Measurements from ENCODE around the gene ATP8A2.

The ATP8A2 gene

GRCh38 chr13:25958986-25959385 lies 587.2 kb downstream of the ATP8A2 start:
- DNase-seq (ENCODE audit: low spot score) (no peak), ATAC-seq (ENCODE audit: low read depth) (no peak)
- Histone ChIP-seq H3K4me3 (ENCODE audit: severe bottlenecking) (no peak overlapping the region), H3K27ac (ENCODE audit: poor library complexity, severe bottlenecking) (no peak overlapping the region), H3K36me3 (ENCODE audit: low read depth) (no peaks in the 10 kb centered on the region), H3K9me3 (ENCODE audit: severe bottlenecking) (no peaks in the 10 kb centered on the region), H3K4me1 (ENCODE audit: insufficient read depth, poor library complexity, severe bottlenecking) (no peaks in the 10 kb centered on the region), H3K27me3 (ENCODE audit: insufficient read depth, poor library complexity, severe bottlenecking) (no peaks in the 10 kb centered on the region)
- TF ChIP-seq, protein P1, sequence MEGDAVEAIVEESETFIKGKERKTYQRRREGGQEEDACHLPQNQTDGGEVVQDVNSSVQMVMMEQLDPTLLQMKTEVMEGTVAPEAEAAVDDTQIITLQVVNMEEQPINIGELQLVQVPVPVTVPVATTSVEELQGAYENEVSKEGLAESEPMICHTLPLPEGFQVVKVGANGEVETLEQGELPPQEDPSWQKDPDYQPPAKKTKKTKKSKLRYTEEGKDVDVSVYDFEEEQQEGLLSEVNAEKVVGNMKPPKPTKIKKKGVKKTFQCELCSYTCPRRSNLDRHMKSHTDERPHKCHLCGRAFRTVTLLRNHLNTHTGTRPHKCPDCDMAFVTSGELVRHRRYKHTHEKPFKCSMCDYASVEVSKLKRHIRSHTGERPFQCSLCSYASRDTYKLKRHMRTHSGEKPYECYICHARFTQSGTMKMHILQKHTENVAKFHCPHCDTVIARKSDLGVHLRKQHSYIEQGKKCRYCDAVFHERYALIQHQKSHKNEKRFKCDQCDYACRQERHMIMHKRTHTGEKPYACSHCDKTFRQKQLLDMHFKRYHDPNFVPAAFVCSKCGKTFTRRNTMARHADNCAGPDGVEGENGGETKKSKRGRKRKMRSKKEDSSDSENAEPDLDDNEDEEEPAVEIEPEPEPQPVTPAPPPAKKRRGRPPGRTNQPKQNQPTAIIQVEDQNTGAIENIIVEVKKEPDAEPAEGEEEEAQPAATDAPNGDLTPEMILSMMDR (IDR thresholded peaks at IDR 0.05; ENCODE audit: poor library complexity, severe bottlenecking), result no peak

- no peaks in the 10 kb centered on the region for H3K9me3 ChIP-seq (ENCODE audit: severe bottlenecking)
- ATAC-seq (ENCODE audit: low read depth) (no peak), DNase-seq (ENCODE audit: low spot score) (no peak)
- TF ChIP-seq, protein P1 (IDR thresholded peaks at IDR 0.05; ENCODE audit: poor library complexity, severe bottlenecking), result no peak
- H3K27me3 ChIP-seq (ENCODE audit: insufficient read depth, poor library complexity, severe bottlenecking), result no peaks in the 10 kb centered on the region
- no peaks in the 10 kb centered on the region for H3K36me3 ChIP-seq (ENCODE audit: low read depth)
- no peak overlapping the region for H3K4me3 ChIP-seq (ENCODE audit: severe bottlenecking)
- no peaks in the 10 kb centered on the region for H3K4me1 ChIP-seq (ENCODE audit: insufficient read depth, poor library complexity, severe bottlenecking)
- no peak overlapping the region for H3K27ac ChIP-seq (ENCODE audit: poor library complexity, severe bottlenecking)
Observed at GRCh38 chr13:25961294-25961693, 589.5 kb downstream of the ATP8A2 start.

DNA sequence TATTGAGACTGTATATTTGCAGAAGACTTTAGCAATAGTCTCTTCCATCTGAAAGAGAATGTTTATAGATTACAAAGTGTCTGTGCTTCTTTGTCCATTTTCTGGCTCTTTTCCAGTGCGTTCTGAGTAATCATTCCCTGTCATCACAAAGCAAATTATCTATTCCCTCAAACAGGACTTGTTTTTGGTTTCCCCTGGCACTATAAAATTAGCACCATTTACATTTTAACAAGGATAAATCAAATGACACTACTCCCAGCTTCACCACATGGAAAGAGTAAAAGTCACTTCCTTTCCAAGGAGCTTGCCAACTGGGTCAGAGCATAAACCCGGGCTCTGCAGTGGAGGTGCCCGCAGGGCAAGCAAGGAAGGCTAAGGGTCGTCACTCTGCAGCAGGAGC lies 591.9 kb downstream of the ATP8A2 start:
- ATAC-seq (ENCODE audit: low read depth), result no peak
- no peaks in the 10 kb centered on the region for H3K27me3 ChIP-seq (ENCODE audit: insufficient read depth, poor library complexity, severe bottlenecking)
- no peaks in the 10 kb centered on the region for H3K4me1 ChIP-seq (ENCODE audit: insufficient read depth, poor library complexity, severe bottlenecking)
- no peak overlapping the region for H3K27ac ChIP-seq (ENCODE audit: poor library complexity, severe bottlenecking)
- no peak for DNase-seq (ENCODE audit: low spot score)
- no peaks in the 10 kb centered on the region for H3K9me3 ChIP-seq (ENCODE audit: severe bottlenecking)
- TF ChIP-seq, protein P1 (IDR thresholded peaks at IDR 0.05; ENCODE audit: poor library complexity, severe bottlenecking), result no peak
- H3K36me3 ChIP-seq (ENCODE audit: low read depth), result no peaks in the 10 kb centered on the region
- H3K4me3 ChIP-seq (ENCODE audit: severe bottlenecking), result no peak overlapping the region

DNA sequence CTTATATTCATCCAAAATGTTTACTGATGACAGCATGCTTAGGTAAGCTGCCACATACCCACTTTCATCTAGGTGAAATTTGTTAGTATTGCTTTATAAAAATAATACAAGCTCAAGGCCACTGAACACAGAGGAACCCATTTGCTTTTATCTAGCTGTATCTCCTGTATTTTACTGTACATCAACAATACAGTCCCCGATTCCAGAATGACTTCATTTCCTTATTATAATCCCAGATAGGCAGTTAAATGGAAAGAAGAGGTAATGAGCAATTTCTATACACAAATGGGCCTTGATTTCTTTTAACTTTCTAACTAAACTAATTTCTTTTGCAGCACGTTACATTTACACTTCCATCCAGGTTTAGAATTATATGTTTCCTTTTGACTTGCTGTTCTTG lies 593.8 kb downstream of the ATP8A2 start:
- Histone ChIP-seq H3K27me3 (ENCODE audit: insufficient read depth, poor library complexity, severe bottlenecking) (no peaks in the 10 kb centered on the region), H3K27ac (ENCODE audit: poor library complexity, severe bottlenecking) (no peak overlapping the region), H3K36me3 (ENCODE audit: low read depth) (no peaks in the 10 kb centered on the region), H3K9me3 (ENCODE audit: severe bottlenecking) (no peaks in the 10 kb centered on the region), H3K4me1 (ENCODE audit: insufficient read depth, poor library complexity, severe bottlenecking) (no peaks in the 10 kb centered on the region), H3K4me3 (ENCODE audit: severe bottlenecking) (no peak overlapping the region)
- ATAC-seq (ENCODE audit: low read depth), result no peak
- DNase-seq (ENCODE audit: low spot score), result no peak
- TF ChIP-seq, protein P1 (IDR thresholded peaks at IDR 0.05; ENCODE audit: poor library complexity, severe bottlenecking), result no peak

DNA sequence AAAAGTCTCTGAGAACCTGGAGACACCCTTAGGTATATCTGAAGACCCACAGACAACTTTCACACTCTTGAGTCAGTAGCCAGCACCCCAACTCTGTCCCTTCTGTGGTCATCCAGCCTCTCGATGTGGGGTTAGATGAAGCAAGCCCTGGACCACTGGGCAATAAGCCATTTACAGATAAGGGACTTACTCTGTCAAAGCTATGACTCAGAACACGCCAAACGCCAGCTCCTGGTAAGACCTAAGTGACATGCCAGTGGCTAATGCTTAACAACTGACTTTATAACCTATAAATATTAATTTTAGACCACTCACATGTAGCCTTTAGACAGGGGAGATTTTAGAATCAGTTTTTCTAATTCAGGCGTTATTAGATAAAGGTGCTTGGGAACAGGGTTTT lies 594.3 kb downstream of the ATP8A2 start:
- Histone ChIP-seq H3K27me3 (ENCODE audit: insufficient read depth, poor library complexity, severe bottlenecking) (no peaks in the 10 kb centered on the region), H3K4me1 (ENCODE audit: insufficient read depth, poor library complexity, severe bottlenecking) (no peaks in the 10 kb centered on the region), H3K27ac (ENCODE audit: poor library complexity, severe bottlenecking) (no peak overlapping the region), H3K9me3 (ENCODE audit: severe bottlenecking) (no peaks in the 10 kb centered on the region), H3K4me3 (ENCODE audit: severe bottlenecking) (no peak overlapping the region), H3K36me3 (ENCODE audit: low read depth) (no peaks in the 10 kb centered on the region)
- ATAC-seq (ENCODE audit: low read depth) (no peak), DNase-seq (ENCODE audit: low spot score) (no peak)
- TF ChIP-seq, protein P1 (IDR thresholded peaks at IDR 0.05; ENCODE audit: poor library complexity, severe bottlenecking), result no peak

Measured in RWPE2 (cell line).